NOMO-1 treated with dmso at 0.1 percent for 144 hours (cell line): Measurements from ENCODE around the gene ROR1.

Experiments used
- DNase-seq: peaks from one replicate; lab custom pipeline; 2025; ENCODE audit not compliant: unreplicated experiment; lab: John Stamatoyannopoulos, UW

ROR1 gene

GRCh38 chr1:63880958-63881576 lies 107.2 kb downstream of the ROR1 start:
- DNase-seq, result no peak

GRCh38 chr1:63882048-63882704 lies 108.4 kb downstream of the ROR1 start:
- no peak for DNase-seq

DNA sequence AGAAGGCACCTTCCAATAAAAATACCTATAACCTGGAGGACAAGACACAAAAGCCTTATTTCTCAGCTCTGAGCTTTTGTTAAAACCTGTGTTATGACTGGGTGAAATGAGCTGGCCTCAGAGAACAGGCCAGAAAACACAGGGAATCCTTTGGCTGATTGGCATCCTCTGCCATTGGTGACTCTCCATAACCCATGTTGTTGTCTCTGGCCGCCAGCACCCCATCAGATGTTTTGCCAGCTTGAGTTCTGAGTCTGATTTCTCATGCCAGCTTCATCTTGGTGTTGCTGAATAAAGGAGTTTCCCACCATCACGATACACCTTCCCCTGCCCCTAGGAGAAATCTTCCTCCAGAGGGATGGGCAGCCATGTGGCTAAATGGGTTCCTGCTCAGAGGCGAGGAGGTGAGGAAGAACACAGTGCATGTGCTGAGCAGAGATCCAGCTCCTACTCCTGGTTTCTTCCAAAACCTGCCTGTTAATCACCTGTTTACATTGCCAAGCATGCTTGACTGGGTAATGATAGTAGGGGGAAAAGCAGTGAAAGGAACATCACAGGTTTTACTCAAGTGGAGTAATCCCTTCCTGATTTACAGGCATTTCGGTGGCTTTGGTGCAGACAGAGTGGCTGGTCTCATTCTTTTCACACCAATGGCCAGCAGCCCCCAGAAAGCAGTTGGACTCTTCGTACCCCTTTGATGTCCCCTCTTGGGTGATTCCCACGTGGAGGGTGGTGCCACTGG lies 109.8 kb downstream of the ROR1 start:
- DNase-seq, result no peak

- DNase-seq, result no peak
Measured at GRCh38 chr1:63884486-63884885, 110.7 kb downstream of the ROR1 start.

- DNase-seq, result no peak
Measured at GRCh38 chr1:63885899-63886298, 112.1 kb downstream of the ROR1 start.

- no peak for DNase-seq
Measured at GRCh38 chr1:63886340-63886739, 112.5 kb downstream of the ROR1 start.

- DNase-seq, result no peak
Measured at GRCh38 chr1:63887809-63888208, 114.0 kb downstream of the ROR1 start.

DNA sequence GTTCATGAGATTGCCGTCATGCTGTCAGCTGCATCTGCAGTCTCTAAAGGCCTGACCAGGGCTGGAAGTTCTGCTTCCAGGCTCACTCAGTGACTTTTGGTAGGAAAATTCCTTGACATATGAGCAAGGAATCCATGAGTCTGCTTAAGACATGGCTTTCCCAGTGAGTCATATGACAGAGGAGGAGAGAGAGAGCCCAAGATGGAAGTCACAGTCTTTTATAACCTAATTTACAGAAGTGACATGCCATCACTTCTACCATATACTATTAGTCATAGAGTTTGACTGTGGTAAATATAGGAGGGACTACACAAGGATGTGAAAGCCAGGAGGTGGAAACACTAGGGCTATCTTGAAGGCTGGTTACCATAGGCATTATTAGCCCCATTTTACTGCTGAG lies 115.2 kb downstream of the ROR1 start:
- no peak for DNase-seq

- no peak for DNase-seq
Measured at GRCh38 chr1:63890468-63890867, 116.7 kb downstream of the ROR1 start.

GRCh38 chr1:63891060-63891690 lies 117.4 kb downstream of the ROR1 start:
- DNase-seq, result no peak

- no peak for DNase-seq
Measured at GRCh38 chr1:63892632-63893395, 119.0 kb downstream of the ROR1 start.

DNA sequence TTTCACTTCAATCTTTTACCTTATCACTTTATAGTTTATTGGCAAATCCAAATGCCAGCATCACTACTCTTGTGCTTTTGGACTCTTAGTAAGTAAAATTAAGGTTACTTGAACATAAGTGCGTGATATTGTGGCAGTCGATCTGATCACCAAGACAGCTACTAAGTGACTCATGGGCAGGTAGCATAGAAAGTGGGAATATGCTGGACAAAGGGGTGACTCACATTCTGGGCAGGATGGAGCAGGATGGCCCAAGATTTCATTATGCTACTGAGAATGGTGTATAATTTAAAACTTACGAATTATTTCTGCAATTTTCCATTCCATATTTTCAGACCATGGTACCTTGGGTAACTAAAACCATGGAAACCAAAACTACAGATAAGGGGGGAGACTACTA lies 120.2 kb downstream of the ROR1 start:
- no peak for DNase-seq

DNA sequence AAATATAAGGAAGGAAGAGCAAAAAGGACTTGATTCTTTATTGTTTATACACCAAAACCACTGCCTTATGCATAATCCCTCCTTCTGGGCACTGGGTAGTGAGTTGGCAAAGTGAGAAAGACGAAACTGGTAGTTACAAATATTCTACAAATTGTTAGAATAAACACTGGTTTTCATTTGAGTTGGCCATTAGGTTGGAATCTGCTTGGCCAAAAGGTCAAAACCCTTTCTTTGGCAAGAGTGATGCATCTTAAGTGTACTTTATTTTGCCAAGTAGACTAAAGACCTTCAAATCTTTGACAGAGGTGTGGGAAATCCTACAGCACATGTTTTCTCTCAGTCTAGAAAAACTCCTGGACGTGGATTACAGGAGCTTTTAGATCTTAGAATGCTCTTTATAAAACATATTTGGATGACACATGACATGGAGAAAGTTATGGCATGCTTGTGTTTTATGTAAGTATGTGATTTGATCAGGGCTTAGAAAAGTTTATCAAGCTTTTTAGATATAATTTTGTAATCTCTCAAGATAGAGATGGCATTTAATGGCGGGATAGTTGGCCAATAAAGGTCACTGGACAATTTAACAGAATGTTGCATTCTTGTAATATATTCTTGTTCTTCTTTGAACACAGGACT lies 120.9 kb downstream of the ROR1 start:
- no peak for DNase-seq

DNA sequence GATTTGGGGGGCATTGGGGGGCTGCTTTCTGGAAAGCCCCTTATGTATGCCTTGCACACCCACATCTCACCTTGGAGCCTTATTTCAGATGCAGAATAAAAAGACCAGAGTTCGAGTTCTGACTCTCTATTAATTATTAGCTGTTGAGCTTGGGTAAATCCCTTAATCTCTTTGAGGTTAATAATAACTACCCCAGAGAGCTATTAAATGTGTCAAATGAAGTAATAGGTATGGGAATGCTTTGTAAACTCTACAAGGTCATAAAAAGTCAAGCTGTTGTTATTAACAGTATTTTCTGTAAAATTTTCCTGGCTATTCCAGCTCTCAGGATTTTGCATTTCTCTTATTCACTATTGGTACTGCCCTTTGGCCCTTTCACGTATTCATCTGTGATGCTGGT lies 122.9 kb downstream of the ROR1 start:
- DNase-seq, result no peak

DNA sequence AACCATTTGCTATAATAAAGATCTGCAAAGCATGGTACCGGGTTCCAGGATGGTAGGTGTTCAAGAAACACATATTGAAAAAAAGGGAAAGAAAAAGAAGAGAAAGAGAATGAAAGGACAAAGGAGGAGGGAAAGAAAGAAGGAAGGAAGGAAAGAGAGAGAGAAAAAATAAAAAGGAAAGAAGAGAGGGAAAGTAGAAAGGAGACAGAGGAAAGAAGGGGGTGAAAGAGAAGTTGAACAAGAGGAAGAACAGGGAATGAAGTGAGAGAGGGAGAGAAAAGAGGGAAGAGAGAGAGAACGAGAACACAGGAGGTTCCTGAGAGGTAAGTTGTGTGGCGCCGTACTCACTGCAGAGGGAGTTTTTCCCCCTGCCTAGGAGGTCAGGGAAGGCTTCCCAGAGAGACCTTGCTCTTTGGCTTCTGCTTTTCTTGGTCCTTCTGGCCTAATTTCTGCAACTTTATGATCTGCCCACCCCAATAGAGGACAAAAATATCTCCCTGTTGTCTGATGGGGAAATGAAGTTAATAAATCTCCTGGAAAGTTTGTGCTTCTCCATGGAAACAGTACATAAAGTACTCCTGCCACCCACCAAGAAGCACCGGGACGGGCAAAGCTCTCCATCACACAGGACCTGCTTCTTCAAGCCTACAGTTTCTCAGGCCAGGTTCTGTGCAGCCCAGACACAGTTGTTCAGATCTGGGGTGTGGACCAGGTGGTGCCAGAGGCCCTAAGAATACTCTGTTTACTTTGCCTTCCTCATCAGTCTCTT lies 124.8 kb downstream of the ROR1 start:
- no peak for DNase-seq

DNA sequence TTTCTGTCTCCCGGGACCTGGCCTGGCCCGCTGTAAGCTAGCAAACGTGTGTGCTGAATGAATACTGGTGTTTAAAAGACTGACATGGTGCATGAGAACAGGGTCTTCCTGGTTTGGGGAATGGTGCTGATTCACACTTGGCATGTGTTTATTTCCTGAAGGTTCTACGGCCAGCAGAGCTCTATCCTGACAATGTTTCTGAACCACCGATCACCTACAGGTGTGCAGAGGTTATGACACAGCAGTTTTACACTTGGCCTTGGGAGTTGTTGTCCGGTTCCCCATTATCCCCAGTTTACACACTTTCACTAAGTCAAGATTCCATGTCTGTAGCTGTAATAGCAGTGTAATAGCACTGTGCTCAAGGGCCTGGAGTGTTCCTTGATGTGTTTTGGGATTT lies 127.3 kb downstream of the ROR1 start:
- DNase-seq, result no peak

DNA sequence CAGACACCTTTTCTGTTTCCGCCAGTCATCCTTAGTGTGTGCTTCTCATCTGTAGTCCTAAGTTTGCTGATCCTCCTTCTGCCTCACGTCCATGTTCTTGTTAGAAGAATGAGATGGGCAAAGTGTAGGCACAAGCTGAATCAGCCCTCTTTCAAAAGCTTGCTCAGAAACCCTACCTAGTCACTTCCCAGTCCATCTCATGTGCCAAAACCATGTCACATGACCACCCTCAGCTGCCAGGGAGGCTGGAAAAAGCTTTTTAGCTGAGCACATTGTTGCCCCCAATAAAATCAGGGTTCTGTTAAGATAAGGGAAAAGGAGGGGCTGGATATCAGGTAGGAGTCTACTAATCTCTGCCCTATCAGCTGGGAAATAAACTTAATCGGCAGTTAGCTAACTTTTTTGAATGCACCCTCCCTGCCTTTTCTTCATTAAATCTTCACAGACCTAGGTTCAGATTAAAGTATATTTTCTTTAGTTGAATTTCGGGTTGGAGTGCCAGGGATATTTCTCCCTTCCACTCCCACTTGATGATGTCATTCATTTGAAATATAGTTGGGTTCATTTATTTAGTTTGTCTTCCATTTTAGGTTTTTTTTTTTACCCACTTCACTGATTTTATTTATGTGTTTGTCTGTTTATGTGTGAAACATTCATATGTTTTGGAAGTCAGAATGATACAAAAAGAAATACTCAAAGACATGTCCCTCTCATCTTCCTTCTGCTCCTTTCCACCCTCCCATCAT lies 129.2 kb downstream of the ROR1 start:
- DNase-seq, result no peak

DNA sequence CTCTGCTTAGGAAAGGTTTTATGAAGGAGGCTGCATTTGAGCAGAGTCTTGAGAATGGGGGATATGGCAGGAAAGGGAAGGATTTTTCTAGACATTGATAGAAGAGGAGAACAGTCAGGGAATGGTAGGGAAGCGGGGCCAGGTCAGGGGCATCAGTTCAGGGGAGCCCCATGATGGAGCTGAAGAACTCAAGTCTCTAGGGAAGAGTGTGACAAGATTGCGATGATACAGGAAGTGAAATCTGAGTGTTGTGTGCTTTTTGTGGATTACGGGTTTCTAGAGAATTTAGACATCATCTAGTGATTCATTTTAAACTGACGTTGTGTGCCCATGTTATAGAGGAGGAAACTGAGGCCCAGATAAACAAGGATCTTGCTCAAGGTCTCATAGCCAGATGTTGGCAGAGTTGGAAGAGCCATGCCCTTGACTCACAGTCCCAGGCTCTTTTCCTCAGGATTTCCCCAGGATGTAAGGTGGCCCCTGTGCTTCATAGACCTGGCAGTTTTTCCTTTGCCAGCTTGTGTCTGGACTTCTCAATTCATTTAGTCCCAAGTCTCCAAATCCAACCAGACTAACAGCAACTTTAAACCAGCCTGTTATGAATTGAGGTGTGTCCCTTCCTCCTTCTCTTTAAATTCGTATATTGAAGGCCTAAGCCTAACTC lies 130.3 kb downstream of the ROR1 start:
- DNase-seq, result no peak

GRCh38 chr1:63904826-63905225 lies 131.0 kb downstream of the ROR1 start:
- DNase-seq, result no peak
